Thyroid gland (tissue), 4 donors: ENCODE data around the gene ITGA11.

ENCODE experiments used
- CTCF ChIP-seq, 6 experiments: fragments of 200-600 bp in 3 of 6; fragments of 450-650 bp in 3 of 6; sonication (generic) in 3 of 6; IDR thresholded peaks; one replicate each; pipeline ENCODE4 v1.5.1; 2016 to 2019; ENCODE audit warnings: antibody characterized with exemption in 6 of 6, mild to moderate bottlenecking in 2 of 6, inconsistent platforms in 1 of 6, moderate library complexity in 1 of 6
- POLR2A ChIP-seq, 2 donors: fragments of 450-650 bp; IDR thresholded peaks; one replicate each; pipeline ENCODE4 v1.6.1; 2017; ENCODE audit warnings: antibody characterized with exemption in 2 of 2, mild to moderate bottlenecking in 2 of 2, moderate library complexity in 1 of 2

- peak in 1 of 2 donors; percentile 13 for TF ChIP-seq POLR2A (IDR thresholded peaks at IDR 0.05)
- TF ChIP-seq CTCF (IDR thresholded peaks at IDR 0.05): no peak
Measured at GRCh38 chr15:68352401-68353062, 79.4 kb downstream of the ITGA11 start.
